GM12878 (cell line): ENCODE measurements around the gene STAT5B. TPM values are rescaled to one million over a fixed set of nuclear protein-coding genes. Genes with fewer than 3 reads are reported as not detected.
A peak's percentile ranks its signal among the peaks of the same experiment; 100 is the strongest.

Experiments
- BMI1 ChIP-seq: fragments of 450-650 bp; IDR thresholded peaks from 2 replicates; pipeline ENCODE4 v1.6.1; 2016; ENCODE audit warnings: mild to moderate bottlenecking, moderate library complexity, borderline replicate concordance
- CBX5 ChIP-seq: sonication (generic); IDR thresholded peaks from 2 replicates; pipeline ENCODE4 v1.6.1; 2016; ENCODE audit warnings: low read depth, moderate library complexity, mild to moderate bottlenecking, inconsistent platforms
- CEBPB ChIP-seq, 2 experiments: fragments of 150-350 bp in 1 of 2; IDR thresholded peaks; 2 replicates each; pipeline ENCODE4 v1.6.1; 2012 to 2014; ENCODE audit warnings: low read depth in 2 of 2, low read length in 2 of 2, borderline replicate concordance in 1 of 2, inconsistent platforms in 1 of 2
- GABPA ChIP-seq: IDR thresholded peaks from 2 replicates; pipeline ENCODE4 v1.6.1; 2014; ENCODE audit warnings: antibody characterized with exemption, low read depth, mild to moderate bottlenecking, inconsistent platforms
- KDM1A ChIP-seq: fragments of 200-600 bp; sonication (generic); IDR thresholded peaks from 2 replicates; pipeline ENCODE4 v1.6.1; 2016; ENCODE audit warnings: borderline replicate concordance
- NR2C2 ChIP-seq: IDR thresholded peaks from 2 replicates; pipeline ENCODE4 v1.6.1; 2011; ENCODE audit warnings: borderline replicate concordance, low read depth; ENCODE audit not compliant: control insufficient read depth, insufficient read length
- NR2F1 ChIP-seq: fragments of 450-650 bp; conservative IDR thresholded peaks from 2 replicates; pipeline ENCODE4 v1.6.1; 2017; ENCODE audit warnings: mild to moderate bottlenecking
- RAD21 ChIP-seq: IDR thresholded peaks from 2 replicates; pipeline ENCODE4 v1.6.1; 2011; ENCODE audit warnings: mild to moderate bottlenecking, low read depth, low read length, moderate library complexity; ENCODE audit not compliant: insufficient read depth
- REST ChIP-seq: IDR thresholded peaks from 2 replicates; pipeline ENCODE4 v1.6.1; 2012; ENCODE audit warnings: mild to moderate bottlenecking, low read depth, low read length
- polyA plus RNA-seq, 11 experiments: library from polyadenylated mRNA; depleted of rRNA in 4 of 11; unstranded in 6 of 11; stranded (reverse) in 5 of 11; fragments of >200 nt; fragmentation: Nextera tagmentation in 4 of 11; fragmentation: Illumina TruSeq in 1 of 11; extraction: Ambion mirVana in 4 of 11; extraction: Trizol in 1 of 11; gene quantifications; 1 replicate in 1 of 11; 2 replicates in 10 of 11; pipeline versions ENCODE4 v1.2.1 to v1.2.3, GENCODE V29; 2011 to 2016; ENCODE audit warnings: inconsistent platforms in 2 of 11, missing spikeins in 2 of 11, low read depth in 1 of 11
- total RNA-seq, 4 experiments: library from RNA; depleted of rRNA in 3 of 4; stranded (reverse); fragments of >200 nt in 3 of 4; fragmentation: Illumina TruSeq in 1 of 4; extraction: Trizol in 1 of 4; gene quantifications; 2 replicates each; pipeline versions ENCODE4 v1.2.1 to v1.2.3, GENCODE V29; 2013 to 2021
- TF ChIP-seq, protein P1 (sequence below): IDR thresholded peaks from 2 replicates; pipeline ENCODE4 v1.6.1; 2012; ENCODE audit warnings: improper control_type of control experiment, low read depth, low read length; ENCODE audit not compliant: insufficient replicate concordance
- TF ChIP-seq, protein P2 (sequence below): fragments of 450-650 bp; IDR thresholded peaks from 2 replicates; pipeline ENCODE4 v1.6.1; 2016; ENCODE audit warnings: mild to moderate bottlenecking

Gene STAT5B
- total and polyA plus RNA-seq, 10 of the 15 experiments (the other 5 are each of a cell fraction or from before 2014, with no cell fraction given): 11.0 to 69.6 (median 46.7) TPM

- TF ChIP-seq RAD21 (no peak), CEBPB (IDR thresholded peaks at IDR 0.05; ENCODE audit: borderline replicate concordance in 1 of 2, low read depth in 2 of 2, low read length in 2 of 2) (no peak), KDM1A (no peak), NR2F1 (0 out of 2 replicates have a peak, but pooled peaks have one; percentile 29), CBX5 (no peak), BMI1 (no peak), GABPA (no peak), REST (no peak), NR2C2 (no peak)
- TF ChIP-seq, protein P1, sequence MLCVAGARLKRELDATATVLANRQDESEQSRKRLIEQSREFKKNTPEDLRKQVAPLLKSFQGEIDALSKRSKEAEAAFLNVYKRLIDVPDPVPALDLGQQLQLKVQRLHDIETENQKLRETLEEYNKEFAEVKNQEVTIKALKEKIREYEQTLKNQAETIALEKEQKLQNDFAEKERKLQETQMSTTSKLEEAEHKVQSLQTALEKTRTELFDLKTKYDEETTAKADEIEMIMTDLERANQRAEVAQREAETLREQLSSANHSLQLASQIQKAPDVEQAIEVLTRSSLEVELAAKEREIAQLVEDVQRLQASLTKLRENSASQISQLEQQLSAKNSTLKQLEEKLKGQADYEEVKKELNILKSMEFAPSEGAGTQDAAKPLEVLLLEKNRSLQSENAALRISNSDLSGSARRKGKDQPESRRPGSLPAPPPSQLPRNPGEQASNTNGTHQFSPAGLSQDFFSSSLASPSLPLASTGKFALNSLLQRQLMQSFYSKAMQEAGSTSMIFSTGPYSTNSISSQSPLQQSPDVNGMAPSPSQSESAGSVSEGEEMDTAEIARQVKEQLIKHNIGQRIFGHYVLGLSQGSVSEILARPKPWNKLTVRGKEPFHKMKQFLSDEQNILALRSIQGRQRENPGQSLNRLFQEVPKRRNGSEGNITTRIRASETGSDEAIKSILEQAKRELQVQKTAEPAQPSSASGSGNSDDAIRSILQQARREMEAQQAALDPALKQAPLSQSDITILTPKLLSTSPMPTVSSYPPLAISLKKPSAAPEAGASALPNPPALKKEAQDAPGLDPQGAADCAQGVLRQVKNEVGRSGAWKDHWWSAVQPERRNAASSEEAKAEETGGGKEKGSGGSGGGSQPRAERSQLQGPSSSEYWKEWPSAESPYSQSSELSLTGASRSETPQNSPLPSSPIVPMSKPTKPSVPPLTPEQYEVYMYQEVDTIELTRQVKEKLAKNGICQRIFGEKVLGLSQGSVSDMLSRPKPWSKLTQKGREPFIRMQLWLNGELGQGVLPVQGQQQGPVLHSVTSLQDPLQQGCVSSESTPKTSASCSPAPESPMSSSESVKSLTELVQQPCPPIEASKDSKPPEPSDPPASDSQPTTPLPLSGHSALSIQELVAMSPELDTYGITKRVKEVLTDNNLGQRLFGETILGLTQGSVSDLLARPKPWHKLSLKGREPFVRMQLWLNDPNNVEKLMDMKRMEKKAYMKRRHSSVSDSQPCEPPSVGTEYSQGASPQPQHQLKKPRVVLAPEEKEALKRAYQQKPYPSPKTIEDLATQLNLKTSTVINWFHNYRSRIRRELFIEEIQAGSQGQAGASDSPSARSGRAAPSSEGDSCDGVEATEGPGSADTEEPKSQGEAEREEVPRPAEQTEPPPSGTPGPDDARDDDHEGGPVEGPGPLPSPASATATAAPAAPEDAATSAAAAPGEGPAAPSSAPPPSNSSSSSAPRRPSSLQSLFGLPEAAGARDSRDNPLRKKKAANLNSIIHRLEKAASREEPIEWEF: no peak
- TF ChIP-seq, protein P2, sequence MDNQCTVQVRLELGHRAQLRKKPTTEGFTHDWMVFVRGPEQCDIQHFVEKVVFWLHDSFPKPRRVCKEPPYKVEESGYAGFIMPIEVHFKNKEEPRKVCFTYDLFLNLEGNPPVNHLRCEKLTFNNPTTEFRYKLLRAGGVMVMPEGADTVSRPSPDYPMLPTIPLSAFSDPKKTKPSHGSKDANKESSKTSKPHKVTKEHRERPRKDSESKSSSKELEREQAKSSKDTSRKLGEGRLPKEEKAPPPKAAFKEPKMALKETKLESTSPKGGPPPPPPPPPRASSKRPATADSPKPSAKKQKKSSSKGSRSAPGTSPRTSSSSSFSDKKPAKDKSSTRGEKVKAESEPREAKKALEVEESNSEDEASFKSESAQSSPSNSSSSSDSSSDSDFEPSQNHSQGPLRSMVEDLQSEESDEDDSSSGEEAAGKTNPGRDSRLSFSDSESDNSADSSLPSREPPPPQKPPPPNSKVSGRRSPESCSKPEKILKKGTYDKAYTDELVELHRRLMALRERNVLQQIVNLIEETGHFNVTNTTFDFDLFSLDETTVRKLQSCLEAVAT: no peak
These were observed 77.3 kb downstream of the STAT5B start (continued) for GRCh38 chr17:42198897-42199296.
